ENCODE data around the gene SYCE3.

The SYCE3 gene

DNA sequence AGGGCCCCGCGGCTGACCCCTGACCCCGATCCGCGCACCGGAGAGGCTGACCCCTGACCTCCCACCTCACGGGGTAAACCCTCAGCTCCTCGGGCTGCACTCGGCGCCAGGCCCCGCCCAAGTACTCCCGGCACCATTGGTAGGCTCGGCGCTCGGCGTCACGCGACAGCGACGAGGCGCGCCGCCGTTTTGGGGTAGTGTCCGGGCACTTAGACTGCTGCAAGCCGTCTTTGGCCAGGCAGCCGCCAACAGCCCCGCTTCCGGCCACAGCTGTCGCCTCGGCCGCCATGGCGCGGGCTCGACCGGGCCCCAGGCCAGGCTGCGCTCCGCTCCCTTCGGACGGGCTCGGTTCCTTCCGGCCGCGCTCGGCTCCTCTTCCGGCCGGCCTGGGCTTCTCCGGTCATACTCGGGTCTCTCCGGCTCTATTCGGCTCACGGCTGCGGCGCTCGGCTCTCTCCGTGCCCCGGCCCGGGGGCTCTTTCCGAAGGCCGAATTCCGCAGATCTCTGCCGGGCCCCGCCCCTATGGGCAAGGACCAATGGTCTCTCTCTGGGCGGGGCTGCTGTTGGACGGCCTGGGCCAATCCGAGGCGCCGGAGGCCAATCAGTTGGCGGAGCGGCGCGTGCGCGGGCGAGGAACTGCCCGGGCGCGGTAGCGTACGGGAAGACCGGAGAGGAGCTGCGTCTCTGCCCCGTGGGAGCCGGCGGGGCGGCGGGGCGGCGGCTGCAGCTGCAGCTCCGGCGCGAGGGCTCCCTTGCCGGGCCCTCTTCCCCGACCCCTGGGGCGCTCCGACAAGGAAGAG lies 20.0 kb upstream of the SYCE3 start, which contains the start of gene CHKB (continued):
- TF ChIP-seq, protein P1, sequence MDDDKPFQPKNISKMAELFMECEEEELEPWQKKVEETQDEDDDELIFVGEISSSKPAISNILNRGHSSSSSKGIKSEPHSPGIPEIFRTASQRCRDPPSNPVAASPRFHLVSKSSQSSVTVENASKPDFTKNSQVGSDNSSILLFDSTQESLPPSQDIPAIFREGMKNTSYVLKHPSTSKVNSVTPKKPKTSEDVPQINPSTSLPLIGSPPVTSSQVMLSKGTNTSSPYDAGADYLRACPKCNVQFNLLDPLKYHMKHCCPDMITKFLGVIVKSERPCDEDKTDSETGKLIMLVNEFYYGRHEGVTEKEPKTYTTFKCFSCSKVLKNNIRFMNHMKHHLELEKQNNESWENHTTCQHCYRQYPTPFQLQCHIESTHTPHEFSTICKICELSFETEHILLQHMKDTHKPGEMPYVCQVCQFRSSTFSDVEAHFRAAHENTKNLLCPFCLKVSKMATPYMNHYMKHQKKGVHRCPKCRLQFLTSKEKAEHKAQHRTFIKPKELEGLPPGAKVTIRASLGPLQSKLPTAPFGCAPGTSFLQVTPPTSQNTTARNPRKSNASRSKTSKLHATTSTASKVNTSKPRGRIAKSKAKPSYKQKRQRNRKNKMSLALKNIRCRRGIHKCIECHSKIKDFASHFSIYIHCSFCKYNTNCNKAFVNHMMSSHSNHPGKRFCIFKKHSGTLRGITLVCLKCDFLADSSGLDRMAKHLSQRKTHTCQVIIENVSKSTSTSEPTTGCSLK (tag by site-specific recombination; IDR thresholded peaks at IDR 0.05), result no peak
- TF ChIP-seq IKZF3 (tag by site-specific recombination; IDR thresholded peaks at IDR 0.05), result 0 out of 2 replicates have a peak, but pooled peaks have one; percentile 12
- TF ChIP-seq ZNF843 (tag by site-specific recombination; IDR thresholded peaks at IDR 0.05), result no peak
- TF ChIP-seq ZFP69B (tag by site-specific recombination; IDR thresholded peaks at IDR 0.05), result peak; percentile 46; the same call in 1 of the 2 replicates
- TF ChIP-seq MYNN (tag by site-specific recombination; IDR thresholded peaks at IDR 0.05; ENCODE audit: borderline replicate concordance), result no peak
- no peak for TF ChIP-seq REPIN1 (tag by site-specific recombination; IDR thresholded peaks at IDR 0.05; ENCODE audit: low read depth)
- TF ChIP-seq, protein P2, sequence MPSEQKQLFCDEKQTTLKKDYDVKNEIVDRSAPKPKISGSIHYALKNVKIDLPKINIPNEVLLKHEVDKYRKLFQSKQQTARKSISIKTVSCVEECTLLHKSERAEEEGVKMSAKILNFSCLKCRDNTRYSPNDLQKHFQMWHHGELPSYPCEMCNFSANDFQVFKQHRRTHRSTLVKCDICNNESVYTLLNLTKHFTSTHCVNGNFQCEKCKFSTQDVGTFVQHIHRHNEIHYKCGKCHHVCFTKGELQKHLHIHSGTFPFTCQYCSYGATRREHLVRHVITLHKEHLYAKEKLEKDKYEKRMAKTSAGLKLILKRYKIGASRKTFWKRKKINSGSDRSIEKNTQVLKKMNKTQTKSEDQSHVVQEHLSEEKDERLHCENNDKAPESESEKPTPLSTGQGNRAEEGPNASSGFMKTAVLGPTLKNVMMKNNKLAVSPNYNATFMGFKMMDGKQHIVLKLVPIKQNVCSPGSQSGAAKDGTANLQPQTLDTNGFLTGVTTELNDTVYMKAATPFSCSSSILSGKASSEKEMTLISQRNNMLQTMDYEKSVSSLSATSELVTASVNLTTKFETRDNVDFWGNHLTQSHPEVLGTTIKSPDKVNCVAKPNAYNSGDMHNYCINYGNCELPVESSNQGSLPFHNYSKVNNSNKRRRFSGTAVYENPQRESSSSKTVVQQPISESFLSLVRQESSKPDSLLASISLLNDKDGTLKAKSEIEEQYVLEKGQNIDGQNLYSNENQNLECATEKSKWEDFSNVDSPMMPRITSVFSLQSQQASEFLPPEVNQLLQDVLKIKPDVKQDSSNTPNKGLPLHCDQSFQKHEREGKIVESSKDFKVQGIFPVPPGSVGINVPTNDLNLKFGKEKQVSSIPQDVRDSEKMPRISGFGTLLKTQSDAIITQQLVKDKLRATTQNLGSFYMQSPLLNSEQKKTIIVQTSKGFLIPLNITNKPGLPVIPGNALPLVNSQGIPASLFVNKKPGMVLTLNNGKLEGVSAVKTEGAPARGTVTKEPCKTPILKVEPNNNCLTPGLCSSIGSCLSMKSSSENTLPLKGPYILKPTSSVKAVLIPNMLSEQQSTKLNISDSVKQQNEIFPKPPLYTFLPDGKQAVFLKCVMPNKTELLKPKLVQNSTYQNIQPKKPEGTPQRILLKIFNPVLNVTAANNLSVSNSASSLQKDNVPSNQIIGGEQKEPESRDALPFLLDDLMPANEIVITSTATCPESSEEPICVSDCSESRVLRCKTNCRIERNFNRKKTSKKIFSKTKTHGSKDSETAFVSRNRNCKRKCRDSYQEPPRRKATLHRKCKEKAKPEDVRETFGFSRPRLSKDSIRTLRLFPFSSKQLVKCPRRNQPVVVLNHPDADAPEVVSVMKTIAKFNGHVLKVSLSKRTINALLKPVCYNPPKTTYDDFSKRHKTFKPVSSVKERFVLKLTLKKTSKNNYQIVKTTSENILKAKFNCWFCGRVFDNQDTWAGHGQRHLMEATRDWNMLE (tag by site-specific recombination; conservative IDR thresholded peaks at IDR 0.05; ENCODE audit: low read depth), result no peak
- no peak for TF ChIP-seq ZNF664 (tag by site-specific recombination; IDR thresholded peaks at IDR 0.05)
- no peak for TF ChIP-seq HOXC10 (CRISPR knock-in tag; IDR thresholded peaks at IDR 0.05)
- TF ChIP-seq, protein P3, sequence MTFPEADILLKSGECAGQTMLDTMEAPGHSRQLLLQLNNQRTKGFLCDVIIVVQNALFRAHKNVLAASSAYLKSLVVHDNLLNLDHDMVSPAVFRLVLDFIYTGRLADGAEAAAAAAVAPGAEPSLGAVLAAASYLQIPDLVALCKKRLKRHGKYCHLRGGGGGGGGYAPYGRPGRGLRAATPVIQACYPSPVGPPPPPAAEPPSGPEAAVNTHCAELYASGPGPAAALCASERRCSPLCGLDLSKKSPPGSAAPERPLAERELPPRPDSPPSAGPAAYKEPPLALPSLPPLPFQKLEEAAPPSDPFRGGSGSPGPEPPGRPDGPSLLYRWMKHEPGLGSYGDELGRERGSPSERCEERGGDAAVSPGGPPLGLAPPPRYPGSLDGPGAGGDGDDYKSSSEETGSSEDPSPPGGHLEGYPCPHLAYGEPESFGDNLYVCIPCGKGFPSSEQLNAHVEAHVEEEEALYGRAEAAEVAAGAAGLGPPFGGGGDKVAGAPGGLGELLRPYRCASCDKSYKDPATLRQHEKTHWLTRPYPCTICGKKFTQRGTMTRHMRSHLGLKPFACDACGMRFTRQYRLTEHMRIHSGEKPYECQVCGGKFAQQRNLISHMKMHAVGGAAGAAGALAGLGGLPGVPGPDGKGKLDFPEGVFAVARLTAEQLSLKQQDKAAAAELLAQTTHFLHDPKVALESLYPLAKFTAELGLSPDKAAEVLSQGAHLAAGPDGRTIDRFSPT (tag by site-specific recombination; IDR thresholded peaks at IDR 0.05), result no peak
- no peak for TF ChIP-seq ZBTB7A (tag by site-specific recombination; IDR thresholded peaks at IDR 0.05; ENCODE audit: low read depth)
- TF ChIP-seq ZNF121 (tag by site-specific recombination; IDR thresholded peaks at IDR 0.05), result peak; percentile 87; the same call in 1 of the 2 replicates
- TF ChIP-seq, protein P4, sequence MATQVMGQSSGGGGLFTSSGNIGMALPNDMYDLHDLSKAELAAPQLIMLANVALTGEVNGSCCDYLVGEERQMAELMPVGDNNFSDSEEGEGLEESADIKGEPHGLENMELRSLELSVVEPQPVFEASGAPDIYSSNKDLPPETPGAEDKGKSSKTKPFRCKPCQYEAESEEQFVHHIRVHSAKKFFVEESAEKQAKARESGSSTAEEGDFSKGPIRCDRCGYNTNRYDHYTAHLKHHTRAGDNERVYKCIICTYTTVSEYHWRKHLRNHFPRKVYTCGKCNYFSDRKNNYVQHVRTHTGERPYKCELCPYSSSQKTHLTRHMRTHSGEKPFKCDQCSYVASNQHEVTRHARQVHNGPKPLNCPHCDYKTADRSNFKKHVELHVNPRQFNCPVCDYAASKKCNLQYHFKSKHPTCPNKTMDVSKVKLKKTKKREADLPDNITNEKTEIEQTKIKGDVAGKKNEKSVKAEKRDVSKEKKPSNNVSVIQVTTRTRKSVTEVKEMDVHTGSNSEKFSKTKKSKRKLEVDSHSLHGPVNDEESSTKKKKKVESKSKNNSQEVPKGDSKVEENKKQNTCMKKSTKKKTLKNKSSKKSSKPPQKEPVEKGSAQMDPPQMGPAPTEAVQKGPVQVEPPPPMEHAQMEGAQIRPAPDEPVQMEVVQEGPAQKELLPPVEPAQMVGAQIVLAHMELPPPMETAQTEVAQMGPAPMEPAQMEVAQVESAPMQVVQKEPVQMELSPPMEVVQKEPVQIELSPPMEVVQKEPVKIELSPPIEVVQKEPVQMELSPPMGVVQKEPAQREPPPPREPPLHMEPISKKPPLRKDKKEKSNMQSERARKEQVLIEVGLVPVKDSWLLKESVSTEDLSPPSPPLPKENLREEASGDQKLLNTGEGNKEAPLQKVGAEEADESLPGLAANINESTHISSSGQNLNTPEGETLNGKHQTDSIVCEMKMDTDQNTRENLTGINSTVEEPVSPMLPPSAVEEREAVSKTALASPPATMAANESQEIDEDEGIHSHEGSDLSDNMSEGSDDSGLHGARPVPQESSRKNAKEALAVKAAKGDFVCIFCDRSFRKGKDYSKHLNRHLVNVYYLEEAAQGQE (tag by site-specific recombination; IDR thresholded peaks at IDR 0.05), result no peak
- TF ChIP-seq, protein P5, sequence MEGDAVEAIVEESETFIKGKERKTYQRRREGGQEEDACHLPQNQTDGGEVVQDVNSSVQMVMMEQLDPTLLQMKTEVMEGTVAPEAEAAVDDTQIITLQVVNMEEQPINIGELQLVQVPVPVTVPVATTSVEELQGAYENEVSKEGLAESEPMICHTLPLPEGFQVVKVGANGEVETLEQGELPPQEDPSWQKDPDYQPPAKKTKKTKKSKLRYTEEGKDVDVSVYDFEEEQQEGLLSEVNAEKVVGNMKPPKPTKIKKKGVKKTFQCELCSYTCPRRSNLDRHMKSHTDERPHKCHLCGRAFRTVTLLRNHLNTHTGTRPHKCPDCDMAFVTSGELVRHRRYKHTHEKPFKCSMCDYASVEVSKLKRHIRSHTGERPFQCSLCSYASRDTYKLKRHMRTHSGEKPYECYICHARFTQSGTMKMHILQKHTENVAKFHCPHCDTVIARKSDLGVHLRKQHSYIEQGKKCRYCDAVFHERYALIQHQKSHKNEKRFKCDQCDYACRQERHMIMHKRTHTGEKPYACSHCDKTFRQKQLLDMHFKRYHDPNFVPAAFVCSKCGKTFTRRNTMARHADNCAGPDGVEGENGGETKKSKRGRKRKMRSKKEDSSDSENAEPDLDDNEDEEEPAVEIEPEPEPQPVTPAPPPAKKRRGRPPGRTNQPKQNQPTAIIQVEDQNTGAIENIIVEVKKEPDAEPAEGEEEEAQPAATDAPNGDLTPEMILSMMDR (tag by site-specific recombination; IDR thresholded peaks at IDR 0.05), result no peak
- TF ChIP-seq ZNF239 (tag by site-specific recombination; IDR thresholded peaks at IDR 0.05), result no peak
- TF ChIP-seq ZNF114 (tag by site-specific recombination; IDR thresholded peaks at IDR 0.05), result no peak
- TF ChIP-seq ZNF777 (tag by site-specific recombination; IDR thresholded peaks at IDR 0.05; ENCODE audit: borderline replicate concordance), result no peak
- no peak for TF ChIP-seq ZNF302 (tag by site-specific recombination; IDR thresholded peaks at IDR 0.05; ENCODE audit: low read depth)
- TF ChIP-seq ZNF529 (tag by site-specific recombination; IDR thresholded peaks at IDR 0.05; ENCODE audit: insufficient replicate concordance), result no peak
- TF ChIP-seq SETDB1 (IDR thresholded peaks at IDR 0.05; ENCODE audit: insufficient read length, low read length), result no peak
- TF ChIP-seq KLF8 (tag by site-specific recombination; IDR thresholded peaks at IDR 0.05), result peak; percentile 44; the same call in 1 of the 2 replicates
- TF ChIP-seq, protein P6, sequence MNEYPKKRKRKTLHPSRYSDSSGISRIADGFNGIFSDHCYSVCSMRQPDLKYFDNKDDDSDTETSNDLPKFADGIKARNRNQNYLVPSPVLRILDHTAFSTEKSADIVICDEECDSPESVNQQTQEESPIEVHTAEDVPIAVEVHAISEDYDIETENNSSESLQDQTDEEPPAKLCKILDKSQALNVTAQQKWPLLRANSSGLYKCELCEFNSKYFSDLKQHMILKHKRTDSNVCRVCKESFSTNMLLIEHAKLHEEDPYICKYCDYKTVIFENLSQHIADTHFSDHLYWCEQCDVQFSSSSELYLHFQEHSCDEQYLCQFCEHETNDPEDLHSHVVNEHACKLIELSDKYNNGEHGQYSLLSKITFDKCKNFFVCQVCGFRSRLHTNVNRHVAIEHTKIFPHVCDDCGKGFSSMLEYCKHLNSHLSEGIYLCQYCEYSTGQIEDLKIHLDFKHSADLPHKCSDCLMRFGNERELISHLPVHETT (tag by site-specific recombination; IDR thresholded peaks at IDR 0.05), result no peak
- peak; percentile 69 for TF ChIP-seq ZXDB (tag by site-specific recombination; IDR thresholded peaks at IDR 0.05)
